DMS114 treated with DMSO at 0.1 percent for 48 hours (cell line): ENCODE results near the gene TRAPPC5.

Source experiments
- DNase-seq: peaks from one replicate; lab custom pipeline; 2025; ENCODE audit not compliant: unreplicated experiment; lab: John Stamatoyannopoulos, UW

TRAPPC5 gene

DNA sequence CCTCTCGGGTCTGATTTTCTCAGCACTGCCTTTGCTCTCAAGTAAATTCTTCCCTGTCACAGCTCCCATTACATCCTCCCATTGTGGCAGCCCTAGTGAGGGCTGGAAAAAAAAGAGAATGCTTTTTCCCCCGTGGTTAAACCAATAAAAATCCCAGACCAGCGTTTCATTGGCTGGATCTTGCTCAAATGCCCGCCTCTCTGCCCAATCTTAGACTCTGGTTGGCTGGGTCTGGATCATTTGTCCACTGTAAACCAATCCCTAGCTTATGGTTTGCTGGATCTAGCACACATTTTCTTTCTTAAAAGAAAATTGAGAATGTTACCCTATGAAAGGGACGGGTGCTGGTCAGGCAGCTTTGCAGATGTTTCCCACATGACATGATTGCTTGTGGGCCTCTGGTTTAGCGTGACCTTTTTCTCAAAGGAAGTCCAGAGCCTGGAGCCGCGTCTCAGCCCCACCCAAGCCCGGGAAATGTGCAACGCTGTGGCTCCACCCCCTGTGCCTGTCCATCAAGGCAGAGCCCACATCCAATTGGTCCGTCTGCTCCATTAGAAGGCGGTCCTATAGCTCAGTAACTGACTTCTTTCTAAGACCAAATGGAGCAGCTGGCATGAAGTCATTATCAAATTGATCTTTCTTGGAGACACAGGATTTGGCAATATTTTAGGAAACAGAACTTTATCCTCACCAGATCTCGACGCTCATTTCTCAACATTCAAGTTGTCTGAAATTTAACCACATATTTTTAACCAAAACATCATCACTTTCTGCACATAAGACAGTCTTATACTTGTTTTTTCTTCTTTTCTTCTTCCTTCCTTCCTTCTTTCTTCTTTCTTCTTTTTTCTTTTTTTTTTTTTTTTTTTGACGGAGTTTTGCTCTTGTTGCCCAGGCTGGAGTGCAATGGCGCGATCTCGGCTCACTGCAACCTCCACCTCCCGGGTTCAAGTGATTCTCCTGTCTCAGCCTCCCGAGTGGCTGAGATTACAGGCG, 6.3 kb upstream of the TRAPPC5 start:
- DNase-seq = peak; percentile 22

DNA sequence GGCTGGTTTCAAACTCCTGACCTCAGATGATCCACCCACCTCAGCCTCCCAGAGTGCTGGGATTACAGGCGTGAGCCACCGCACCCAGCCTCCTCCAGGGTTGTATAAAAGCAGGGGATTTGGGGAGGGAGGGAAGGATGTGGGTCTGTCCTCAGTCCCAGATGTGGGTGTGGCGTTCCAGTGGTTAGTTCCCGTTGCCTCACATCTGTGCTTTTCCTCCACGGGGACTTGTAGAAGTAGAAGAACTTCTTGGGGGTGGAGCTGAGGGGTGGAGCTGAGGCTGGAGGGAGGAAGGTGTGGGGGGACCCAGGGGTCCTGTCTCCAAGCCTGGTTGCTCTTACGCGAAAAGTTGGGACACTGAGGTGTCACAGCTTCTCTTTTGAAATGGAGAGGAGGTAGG, 4.3 kb upstream of the TRAPPC5 start:
- DNase-seq = no peak

GRCh38 chr19:7676854-7677253, 3.8 kb upstream of the TRAPPC5 start, which contains the start of gene MCEMP1:
Gene MCEMP1 (plus strand): TSS chr19:7677090. CDS start chr19:7677121, 31 bp downstream.
- no peak for DNase-seq

- no peak for DNase-seq
These were observed 2.8 kb upstream of the TRAPPC5 start for GRCh38 chr19:7677669-7678311.

DNA sequence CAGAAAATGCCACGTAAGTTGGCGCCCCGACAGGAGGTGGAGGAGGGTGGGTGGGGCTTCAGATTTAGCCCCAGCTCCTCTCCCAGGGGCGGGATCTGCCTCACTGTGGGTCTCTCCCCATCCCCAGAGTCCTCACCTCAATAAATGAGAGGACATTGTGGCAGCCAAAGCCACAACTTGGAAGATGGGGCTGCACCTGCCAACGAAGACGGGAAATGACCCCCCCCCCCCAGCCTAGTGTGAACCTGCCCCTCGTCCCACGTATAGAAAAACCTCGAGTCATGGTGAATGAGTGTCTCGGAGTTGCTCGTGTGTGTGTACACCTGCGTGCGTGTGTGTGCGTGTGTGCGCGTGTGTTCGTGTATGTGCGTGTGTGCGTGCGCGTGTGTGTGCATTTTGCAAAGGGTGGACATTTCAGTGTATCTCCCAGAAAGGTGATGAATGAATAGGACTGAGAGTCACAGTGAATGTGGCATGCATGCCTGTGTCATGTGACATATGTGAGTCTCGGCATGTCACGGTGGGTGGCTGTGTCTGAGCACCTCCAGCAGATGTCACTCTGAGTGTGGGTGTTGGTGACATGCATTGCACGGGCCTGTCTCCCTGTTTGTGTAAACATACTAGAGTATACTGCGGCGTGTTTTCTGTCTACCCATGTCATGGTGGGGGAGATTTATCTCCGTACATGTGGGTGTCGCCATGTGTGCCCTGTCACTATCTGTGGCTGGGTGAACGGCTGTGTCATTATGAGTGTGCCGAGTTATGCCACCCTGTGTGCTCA, 1.5 kb upstream of the TRAPPC5 start:
- no peak for DNase-seq

DNA sequence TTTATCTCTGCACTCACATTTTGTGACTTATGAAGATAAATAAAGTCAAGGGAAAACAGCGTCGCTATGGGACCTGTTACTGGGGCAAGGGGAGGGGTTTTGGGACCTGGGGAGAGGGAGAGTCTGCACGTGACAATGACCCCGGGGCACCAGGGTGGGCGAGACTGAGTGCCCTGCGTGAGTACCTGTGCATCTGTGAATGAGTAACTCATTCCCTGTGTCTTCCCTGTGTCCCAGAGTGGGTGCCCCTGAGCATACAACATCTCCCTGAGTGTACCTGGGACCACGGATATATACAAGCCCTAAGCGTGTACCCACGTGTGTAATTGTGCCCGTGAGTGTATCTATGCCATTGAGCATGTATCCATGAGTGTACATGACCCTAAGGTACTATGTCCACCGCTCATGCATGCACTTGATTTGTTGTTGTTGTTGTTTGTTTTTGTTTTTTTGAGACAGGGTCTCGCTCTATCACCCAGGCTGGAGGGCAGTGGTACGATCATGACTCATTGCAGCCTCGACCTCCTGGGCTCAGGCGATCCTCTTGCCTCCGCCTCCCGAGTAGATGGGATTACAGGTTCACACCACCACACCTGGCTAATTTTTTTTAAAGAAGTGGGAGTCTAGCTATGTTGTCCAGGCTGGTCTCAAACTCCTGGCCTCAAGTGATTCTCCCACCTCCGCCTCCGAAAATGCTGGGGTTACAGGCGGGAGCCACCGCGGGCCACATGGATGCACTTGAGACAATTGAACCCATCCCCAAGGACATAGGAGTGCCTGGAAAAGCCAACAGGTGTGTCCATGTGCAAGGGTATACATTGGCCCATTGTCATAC, 645 bp upstream of the TRAPPC5 start:
- DNase-seq = no peak

DNA sequence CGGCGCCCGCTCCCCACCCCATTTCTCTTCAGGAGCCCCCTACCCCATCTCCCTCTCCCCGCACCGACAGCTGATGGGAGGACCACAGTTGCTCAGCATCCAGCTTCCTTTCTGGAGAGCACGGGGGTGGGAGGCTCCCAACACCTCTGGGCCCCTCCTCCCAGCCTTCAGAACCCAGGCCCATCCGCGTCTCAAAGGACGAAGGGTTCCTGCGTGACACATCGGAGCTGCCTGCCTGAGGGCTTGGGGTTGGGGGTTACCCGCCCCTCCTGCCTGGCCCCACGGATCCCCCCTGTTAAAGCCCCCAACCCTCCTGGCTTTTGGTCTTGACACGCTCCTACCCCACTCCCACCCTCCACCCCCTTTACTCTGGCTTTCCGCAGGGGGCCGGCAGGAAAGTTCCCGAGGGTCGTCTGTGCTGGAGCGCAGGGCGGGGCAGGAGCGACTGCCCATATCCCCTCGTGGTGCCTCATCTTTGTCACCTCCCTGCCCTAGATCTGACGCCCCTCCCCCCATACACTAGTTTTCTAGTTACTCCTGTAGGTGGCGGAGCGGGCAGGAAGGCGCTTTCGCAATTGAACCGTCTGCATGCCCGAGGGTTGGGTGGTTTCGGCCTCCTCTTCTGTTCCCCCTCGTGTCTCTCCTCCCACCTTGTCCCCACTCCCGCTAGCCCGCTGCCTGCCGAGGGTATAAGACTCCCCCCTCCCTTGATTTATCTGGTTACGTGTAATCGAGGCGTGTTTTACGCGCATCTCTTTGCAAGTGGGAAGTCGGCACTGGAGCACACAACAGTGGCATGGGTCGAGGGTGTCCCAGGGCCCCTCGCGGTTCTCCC, 924 bp downstream of the TRAPPC5 start:
- DNase-seq = peak; percentile 42

- DNase-seq = no peak
These were observed 1.7 kb downstream of the TRAPPC5 start for GRCh38 chr19:7682175-7682855.

DNA sequence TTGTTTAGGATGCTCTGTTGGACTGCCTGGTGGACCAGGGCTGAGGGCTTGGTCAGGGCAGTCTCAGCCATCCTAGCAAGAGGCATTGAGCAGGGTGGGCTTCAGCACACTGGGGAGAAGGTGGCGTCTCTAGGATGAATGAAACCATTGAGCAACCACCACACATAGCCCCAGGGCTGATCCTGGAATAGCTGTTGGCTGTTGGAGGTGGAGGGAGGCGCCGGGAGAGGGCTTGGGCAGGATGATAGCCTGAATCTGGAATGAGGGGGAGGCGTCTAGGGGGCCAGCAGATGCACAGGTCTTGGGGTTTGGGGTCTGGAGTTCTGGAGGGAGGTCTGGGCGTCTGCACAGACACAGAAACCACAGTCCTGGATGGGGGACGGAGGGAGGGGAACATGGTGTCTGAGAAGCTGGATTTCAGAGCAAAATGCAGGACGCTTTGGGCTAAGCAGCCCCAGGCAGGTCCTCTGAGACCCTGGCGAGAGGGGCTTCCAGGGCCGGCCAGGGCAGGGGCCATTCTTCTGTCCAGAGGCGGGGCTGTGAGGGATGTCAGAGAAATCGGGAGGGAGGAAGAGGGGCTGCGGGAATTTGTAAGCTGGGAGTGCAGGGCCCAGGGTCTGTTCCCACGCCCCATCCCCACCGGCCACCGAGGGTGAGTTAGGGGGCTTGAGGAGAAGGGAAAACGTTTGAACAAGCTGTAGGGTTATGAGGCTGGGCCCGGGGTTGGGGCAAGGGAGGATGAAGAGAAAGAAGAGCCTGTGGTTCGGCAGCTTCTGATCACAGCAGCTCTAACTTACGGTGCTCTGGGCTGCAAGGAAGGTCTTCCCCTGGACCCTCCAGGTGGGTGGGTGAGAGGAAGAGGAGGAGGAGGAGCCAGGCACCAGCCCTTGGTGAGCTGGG, 5.2 kb downstream of the TRAPPC5 start:
- DNase-seq = no peak

DNA sequence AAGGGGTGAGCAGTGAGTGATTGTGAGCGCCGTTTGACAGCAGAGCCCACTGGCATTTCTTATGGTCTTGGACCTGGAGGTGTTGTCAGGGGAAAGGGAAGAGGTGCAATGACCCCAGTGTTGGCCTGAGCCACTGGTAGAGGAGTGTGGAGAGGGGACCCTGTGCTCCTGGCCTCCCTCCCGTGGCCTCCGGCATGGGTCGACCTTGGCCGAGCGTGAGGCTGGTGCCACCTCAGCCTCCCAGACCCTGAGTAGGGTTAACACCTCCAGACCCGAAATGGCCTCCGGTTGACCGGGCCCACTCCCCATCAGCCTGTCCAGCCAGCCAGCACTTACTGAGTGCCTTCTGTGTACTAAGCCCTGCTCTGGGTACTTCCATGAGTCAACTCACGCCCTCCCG, 6.5 kb downstream of the TRAPPC5 start:
- DNase-seq = no peak

DNA sequence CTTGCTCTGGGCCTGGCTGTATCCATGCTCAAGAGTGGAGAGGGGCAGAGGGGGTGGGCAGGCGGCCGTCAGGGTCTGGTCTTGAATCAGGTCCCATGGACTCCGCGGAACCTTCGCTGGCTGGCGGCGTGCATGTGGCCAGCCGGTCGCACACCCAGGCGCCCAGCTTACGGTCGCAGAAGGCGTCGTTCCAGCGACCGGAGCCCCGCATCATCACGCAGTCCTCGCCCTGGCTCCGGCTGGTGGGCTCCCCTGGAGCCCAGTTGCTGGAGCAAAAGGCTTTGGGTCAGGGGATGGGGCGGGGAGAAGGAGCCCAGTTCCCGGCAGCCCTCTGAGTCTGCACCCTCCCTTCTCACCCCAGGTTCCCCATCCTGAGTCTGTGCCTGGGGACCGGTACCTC, 8.5 kb downstream of the TRAPPC5 start:
- DNase-seq = no peak

DNA sequence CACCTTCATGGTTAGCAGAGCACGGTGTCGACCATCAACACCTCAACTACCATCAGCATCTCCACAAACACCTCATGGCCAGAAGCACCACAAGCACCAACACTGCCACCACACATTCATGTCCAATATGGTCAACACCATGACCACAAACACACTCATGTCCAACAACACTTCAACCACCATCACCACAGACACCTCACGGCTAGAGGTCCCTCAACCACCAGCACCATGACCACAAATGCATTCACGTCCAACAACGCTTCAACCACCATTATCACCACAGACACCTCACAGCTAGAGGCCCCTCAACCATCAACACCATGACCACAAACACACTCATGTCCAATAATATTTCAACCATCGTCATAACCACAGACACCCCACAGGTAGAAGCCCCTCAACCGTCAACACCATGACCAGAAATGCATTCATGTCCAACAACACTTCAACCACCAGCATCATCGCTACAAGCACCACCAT, 10.2 kb downstream of the TRAPPC5 start:
- DNase-seq = no peak

DNA sequence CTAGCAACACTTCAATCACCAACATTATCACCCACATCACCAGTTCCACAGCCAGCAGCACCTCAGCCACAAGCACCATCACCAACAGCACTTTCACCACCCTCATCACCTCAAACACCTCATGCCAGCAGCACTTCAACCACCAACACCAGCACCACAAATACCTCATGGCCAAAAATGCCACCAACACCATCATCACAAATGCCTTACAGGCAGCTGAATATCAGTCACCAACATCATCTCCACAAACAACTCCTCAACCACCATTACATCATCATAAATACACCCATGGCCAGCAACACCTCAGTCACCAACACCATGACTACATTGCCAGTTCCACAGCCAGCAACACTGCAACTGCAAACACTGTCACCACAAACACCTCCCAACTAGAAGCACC, 10.9 kb downstream of the TRAPPC5 start:
- no peak for DNase-seq

DNA sequence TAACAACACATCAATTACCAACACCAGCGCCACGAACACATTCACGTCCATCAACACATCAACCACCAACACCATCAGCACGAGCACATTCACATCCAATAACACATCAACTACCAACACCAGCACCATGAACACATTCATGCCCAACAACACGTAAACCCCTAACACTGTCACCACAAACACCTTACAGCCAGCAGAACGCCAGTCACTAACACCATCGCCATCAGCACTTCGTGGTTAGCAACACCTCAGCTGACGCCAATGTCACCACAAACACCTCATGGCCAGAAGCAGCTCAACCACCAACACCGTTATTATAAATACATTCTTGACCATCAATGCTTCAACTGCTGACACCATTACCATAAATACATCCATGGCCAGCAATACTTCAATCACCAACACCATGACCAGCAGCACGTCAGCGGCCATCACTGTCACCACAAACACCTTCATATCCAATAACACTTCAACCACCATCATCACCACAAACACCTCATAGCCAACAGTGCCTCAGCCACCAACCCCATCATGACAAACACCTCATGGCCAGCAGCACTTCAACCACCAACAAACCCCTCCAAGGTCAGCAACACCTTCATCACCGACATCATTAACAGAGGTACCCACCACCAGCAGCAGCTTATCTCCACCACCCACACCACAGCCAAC, 11.9 kb downstream of the TRAPPC5 start:
- no peak for DNase-seq

GRCh38 chr19:7694499-7694898, 13.9 kb downstream of the TRAPPC5 start:
- no peak for DNase-seq

GRCh38 chr19:7697721-7698287, 17.2 kb downstream of the TRAPPC5 start:
- no peak for DNase-seq

DNA sequence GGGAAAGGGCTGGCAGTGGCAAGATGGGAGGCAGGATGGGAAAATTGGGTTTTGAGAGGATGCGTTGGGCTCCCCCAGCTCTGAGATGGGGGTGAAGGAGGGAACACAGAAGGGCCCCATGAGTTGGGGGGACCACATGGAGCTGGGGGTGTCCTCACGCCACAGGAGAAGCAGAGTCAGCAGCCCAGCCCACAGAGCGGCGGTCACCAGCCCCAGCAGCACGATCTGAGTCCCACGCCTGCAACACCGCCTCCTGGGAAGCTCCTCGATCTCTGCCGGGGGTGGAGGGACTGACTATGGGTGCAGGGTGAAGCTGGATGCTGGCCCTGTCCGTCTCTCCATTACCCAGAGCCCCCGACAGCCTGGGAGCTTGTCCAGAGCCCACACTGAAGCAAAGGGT, 17.9 kb downstream of the TRAPPC5 start:
- DNase-seq = no peak
